HG02798 (cell line): ENCODE measurements around the gene MBTPS1.
"Not testable (repeated sequence)": the region's sequence is repeated elsewhere in the genome, so short reads cannot be mapped to it uniquely, and the experiment has no call there.

Experiments
- ATAC-seq: cut with Tn5 transposase; IDR thresholded peaks from one replicate; pipeline ENCODE4 v1.9.1; 2021; ENCODE audit warnings: mild to moderate bottlenecking; ENCODE audit not compliant: unreplicated experiment, poor library complexity

Gene MBTPS1

DNA sequence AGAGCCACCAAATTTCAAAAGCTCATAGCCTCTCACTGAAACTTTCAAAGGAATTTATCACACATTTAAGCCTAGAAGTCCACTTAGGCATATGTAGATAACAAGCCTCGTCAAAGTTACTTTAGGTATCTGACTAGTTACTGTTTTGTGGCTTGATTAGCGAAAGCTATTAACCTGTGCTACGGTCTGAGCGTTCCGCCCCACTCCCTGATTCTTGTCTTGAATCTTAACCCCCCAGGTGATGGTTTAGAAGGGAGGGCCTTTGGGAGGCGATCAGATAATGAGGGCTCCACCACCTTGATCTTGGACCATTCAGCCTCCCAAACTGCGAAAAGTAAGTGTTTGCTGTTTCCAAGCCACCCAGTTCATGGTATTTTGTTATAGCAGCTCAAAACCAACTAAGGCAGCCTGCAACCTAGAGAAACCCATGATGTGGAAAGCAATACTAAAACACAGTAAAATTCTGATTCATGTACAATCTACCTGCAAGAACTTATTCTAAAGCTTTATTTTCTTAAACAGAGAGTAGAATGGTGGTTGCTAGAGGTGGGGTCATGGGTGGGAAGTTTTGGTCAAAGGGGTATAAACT lies 21.1 kb upstream of the MBTPS1 start:
- no peak for ATAC-seq

GRCh38 chr16:84137287-84137686 lies 20.5 kb upstream of the MBTPS1 start:
- ATAC-seq: no peak

- ATAC-seq: no peak
Measured at GRCh38 chr16:84136331-84137125, 19.8 kb upstream of the MBTPS1 start.

- no peak for ATAC-seq
Measured at GRCh38 chr16:84132527-84133285, 16.0 kb upstream of the MBTPS1 start.

- ATAC-seq: no peak
Measured at GRCh38 chr16:84131117-84131516, 14.4 kb upstream of the MBTPS1 start.

DNA sequence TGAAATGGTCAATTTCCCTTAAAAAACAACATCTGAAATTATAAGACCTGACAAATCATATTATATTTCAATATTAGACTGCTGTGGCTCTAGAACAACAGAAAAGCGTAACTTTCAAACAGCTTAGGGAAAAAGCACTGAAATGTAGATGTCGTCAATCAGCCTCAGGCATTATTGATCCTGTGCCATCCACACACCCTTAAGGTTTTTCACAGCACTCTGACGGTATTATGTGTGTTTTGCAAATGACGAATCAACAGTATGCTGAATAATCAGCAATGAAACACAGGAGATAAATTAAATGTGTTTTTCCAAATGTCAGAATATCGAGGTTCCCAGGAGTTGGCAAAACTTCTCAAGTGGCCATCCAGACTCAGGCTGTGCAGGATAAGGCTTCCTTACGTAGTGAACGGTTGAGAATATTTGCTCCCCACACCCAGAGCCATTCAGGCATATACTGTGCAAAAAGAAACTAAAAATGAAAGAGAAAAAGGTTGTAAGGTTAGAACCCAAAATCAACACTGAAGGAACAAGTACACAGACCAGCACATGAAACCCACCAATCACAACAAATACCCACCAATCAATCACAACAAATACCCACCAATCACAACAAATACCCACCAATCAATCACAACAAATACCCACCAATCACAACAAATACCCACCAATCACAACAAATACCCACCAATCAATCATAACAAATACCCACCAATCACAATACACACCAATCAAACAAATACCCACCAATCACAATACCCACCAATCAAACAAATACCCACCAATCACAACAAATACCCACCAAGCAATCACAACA lies 7.7 kb upstream of the MBTPS1 start:
- no peak for ATAC-seq

DNA sequence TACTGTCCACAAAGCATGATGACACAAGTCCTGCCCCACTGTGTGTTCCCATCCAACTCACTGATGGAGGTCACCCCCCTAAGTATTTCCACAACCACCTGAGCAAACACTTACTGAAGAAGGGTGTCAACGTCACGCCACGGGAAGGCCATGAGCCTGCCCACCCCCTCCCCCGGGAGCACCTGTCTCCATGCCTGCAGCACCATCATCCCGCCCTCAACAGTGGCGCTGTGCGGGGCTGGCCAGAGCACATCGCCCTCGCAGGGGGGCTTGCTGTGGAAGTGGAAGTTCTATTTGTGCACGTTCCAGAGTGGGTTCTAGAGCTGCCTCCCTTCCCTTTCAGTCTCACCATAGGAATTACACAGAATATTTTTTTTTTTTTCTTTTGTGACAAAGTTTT lies 4.3 kb upstream of the MBTPS1 start:
- no peak for ATAC-seq

DNA sequence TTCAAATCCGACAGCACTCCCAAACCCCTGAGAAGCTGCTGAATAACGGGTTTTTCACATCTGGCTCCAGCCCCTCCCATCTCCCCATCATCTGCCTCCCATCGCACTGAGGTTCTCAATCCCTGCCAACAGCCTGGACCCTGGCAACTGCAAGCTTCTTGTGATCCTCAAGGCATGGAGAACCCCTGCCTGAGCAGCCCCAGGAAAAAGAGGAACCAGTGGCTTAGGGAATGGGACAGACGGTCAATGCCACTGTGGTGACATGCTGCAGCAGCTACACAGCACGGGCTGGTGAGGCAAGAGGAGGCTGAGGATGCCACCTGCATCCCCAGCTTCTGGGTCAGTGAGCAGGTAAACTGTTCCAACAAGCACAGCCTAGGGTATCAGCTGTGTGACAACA lies 3.3 kb upstream of the MBTPS1 start:
- no peak for ATAC-seq

DNA sequence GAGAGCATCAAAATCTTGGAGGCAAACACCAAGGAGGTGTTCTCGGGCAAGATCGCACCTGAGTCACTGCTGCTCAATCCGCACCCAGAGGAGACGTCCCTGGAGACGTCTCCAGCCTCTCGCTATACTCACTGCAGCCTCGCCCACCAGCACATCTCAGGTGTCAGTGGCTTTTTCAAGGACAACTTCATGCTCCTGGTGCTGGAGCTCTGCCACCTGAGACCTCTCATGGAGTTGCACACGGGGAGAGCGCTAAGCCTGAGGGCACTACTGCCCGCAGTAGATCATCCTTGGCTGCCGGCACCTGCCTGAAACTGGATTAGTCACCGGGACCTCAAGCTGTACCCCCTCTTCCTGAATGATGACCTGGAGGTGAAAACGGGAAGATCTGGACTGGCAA lies 2.6 kb upstream of the MBTPS1 start:
- ATAC-seq: no peak

- ATAC-seq: not testable (repeated sequence)
Measured at GRCh38 chr16:84118315-84118714, 1.6 kb upstream of the MBTPS1 start.

- ATAC-seq: no peak
Measured at GRCh38 chr16:84117494-84117843, 727 bp upstream of the MBTPS1 start.

GRCh38 chr16:84115919-84116719 lies 623 bp downstream of the MBTPS1 start:
- peak; percentile 24 for ATAC-seq

DNA sequence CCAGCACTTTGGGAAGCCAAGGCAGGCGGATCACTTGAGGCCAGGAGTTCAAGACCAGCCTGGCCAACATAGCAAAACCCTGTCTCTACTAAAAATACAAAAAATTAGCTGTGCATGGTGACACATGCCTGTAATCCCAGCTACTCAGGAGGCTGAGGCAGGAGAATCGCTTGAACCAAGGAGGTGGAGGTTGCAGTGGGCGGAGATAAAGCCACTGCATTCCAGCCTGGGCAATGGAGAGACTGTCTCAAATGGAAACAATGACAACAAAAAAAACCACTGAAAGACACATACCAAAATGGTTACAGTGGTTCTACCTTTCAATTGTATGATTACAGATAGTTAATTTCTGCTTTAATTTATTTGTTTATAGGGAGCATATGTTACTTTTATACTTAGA lies 4.8 kb downstream of the MBTPS1 start:
- not testable (repeated sequence) for ATAC-seq

DNA sequence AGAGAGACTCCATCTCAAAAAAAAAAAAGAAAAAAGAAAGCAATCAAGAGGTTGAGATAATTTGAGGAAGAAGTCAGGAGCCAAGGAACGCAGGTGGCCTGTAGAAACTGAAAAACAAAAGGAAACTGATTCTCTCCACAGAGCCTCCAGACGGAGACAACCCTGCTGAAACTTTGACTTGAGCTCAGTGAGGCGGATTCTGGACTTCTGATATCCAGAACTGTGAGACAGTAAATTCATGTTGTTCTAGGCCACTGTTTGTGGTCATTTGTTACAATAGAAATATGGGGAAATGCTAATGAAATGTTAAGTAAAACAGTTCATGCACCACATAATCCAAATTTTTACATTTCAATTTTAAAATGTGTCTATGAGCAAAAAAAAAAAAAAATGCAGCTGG lies 5.2 kb downstream of the MBTPS1 start:
- ATAC-seq: no peak

DNA sequence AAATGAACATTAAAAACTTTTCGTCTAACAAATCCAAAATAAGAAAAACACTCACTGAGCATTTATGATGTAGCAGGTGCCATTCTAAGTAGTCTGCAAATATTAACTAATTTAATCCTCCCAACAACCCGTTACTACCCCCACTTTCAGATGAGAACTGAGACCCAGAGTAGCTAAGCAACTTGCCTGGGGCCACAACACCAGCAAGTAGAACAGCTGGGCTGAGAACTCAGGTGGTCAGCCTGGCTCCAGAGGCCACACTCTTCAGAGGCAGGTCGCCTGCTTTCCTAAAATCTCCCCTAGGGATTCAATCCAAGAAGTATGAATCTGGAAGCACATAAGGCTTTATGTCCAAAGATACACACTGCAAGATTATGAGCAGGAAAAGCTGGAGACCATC lies 6.2 kb downstream of the MBTPS1 start:
- no peak for ATAC-seq

DNA sequence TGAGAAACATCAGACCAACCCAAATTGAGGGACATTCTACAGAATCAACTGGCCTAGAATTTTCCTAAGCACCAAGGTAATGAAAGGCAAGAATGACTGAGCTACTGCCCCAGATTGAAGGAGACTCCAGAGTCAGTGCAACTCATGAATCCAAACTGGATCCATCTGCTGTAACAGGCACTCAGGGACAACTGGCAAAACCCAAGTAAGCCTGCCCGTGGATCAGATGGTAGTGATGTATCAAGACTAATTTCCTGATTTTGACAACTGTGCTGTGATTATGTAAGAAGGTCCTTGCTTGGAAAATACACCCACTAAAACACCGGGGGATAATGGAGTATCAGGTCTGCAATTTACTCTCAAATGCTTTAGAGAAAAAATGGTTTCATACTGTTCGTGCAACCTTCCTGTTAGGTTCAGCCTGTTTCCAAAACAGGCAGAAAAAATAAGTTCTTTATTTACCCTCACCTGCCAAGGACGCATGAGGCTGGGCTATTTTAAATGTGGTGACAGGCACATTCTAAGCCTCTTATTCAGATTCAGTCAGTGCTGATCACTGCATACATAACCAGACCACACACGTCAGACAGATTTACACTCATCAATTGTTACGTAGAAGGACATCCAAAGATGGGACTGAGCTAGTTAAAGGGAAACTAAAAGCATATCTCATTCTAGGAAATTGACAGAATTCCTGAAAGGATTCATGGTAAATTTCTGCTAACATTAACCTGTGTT lies 7.0 kb downstream of the MBTPS1 start:
- ATAC-seq: no peak

DNA sequence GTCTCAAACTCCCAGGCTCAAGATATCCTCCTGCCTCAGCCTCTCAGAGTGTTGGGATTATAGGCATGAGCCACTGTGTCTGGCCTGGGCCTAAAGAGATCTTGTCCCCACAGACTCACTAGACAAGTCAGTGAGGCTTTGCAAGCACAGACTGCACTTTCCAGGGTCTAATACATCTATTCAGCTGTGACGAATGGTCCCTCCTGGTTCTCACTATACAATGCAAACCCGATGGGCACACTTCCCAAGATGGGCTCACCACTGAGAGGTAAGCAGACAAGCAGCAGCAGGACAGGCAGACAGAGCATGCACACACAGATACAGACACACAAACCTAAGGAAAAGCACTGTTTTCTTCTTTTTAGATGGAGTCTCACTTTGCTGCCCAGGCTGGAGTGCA lies 8.8 kb downstream of the MBTPS1 start:
- ATAC-seq: no peak

DNA sequence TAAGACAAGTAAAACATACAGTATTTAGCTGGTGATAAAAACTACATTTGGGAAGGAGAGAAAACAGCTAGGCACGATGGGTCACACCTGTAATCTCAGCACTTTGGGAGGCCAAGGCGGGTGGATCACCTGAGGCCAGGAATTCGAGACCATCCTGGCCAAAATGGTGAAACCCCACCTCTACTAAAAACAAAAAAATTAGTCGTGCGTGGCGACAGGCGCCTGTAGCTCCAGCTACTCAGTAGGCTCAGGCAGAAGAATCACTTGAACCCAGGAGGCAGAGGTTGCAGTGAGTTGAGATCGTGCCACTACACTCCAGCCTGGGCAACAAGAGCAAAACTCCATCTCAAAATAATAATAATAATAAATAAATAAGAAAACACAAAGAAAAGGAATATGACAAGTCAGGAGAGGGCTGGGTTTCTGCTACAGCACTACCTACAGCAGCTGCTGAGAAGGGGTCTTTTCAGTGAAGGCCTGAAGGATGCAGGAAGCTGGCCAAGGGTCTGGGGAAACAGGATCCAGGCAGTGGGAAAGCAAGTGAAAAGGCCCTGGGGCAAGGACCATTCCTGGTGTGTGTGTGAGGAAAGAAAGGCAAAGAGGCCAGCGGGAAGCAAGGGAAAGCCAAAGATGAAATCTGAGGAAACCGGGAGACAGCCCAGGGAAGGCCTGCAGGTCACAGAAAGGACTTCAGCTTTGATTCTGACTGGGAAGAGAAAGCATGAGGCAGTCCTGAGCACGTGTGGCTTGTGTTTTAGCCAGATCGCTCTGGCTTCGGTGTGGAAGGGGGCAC lies 10.6 kb downstream of the MBTPS1 start:
- ATAC-seq: no peak
